SIG-M5 (cell line): ENCODE results near the gene PPP1R12A.
"Not testable (repeated sequence)": the region's sequence is repeated elsewhere in the genome, so short reads cannot be mapped to it uniquely, and the experiment has no call there.

ENCODE experiments used
- DNase-seq: peaks from one replicate; lab custom pipeline; 2025; lab: John Stamatoyannopoulos, UW

Gene PPP1R12A

GRCh38 chr12:79841248-79841877 is 93.5 kb downstream of the PPP1R12A start:
- no peak for DNase-seq

DNA sequence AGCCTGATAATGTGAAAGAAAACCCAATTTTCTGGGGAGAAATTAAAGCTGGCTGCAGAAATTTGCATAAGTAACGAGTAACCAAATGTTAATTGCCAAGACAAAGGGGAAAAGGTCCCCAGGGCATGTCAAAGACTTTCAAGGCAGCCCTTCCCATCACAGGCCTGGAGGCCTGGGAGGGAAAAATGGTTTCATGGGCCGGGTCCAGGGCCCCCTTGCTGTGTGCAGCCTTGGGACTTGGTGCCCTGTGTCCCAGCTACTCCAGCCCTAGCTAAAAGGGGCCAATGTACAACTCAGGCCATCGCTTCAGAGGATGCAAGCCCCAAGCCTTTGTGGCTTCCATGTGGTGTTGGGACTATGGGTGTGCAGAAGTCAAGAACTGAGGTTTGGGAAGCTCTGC is 96.5 kb downstream of the PPP1R12A start:
- DNase-seq: no peak

DNA sequence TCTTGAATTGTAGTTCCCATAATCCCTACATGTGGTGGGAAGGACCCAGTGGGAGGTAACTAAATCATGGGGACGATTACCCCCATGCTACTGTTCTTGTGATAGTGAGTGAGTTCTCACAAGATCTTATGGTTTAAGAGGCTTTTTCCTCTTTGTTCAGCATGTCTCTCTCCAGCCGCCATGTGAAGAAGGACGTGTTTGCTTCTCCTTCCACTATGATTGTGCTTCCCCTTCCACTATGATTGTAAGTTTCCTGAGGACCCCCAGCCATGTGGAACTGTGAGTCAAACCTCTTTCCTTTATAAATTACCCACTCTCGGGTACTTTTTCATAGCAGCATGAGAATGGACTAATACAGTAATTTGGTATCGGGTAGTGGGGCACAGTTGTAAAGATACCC is 97.3 kb downstream of the PPP1R12A start:
- DNase-seq: no peak

DNA sequence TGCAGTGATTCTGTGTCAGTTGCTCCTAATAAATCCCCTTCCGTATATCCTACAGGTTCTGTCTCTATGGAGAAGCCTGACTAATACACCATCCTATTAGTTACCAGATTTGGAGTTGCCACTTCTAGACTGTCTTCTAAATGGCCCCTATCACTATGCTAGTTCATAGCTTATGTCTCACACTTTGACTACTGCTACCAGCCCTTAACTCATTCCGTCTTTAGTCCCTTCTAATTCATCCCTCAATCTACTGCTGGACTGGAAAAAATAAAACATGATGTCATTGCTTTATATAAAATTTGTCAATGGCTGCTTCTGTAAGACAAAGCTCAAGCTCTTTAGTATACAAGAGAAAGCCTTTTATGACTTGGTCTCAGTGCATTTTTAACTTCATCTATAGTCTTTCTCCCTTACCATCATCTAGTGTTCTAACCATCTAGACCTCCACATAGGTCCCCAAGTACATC is 99.5 kb downstream of the PPP1R12A start:
- DNase-seq: no peak

- no peak for DNase-seq
Observed at GRCh38 chr12:79834712-79835376, 100.1 kb downstream of the PPP1R12A start.

DNA sequence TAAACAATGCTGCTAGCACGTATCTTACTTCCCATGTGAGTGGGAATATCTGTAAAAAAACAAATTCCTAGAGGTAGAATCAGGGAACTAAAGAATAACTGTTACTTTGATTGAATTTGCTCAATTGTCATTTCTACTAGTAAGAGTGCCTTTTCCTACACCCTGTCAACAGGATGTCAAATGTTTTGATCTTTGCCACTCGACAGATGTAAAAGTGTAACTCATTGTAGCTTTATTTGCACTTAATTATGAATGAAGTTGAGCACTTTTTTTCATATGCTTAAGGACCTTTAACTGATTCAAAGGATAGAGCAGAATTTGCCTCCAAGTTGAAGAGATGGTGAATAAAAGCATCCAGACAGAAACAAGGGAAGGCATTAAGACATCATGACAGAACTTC is 104.5 kb downstream of the PPP1R12A start:
- DNase-seq: no peak

- no peak for DNase-seq
Observed at GRCh38 chr12:79828924-79829323, 106.0 kb downstream of the PPP1R12A start.

- DNase-seq: no peak
Observed at GRCh38 chr12:79827484-79827883, 107.4 kb downstream of the PPP1R12A start.

- DNase-seq: no peak
Observed at GRCh38 chr12:79826267-79827128, 108.4 kb downstream of the PPP1R12A start.

GRCh38 chr12:79822475-79822874 is 112.4 kb downstream of the PPP1R12A start:
- DNase-seq: no peak

- no peak for DNase-seq
Observed at GRCh38 chr12:79818856-79819255, 116.0 kb downstream of the PPP1R12A start.

GRCh38 chr12:79784366-79785065 is 150.4 kb downstream of the PPP1R12A start:
- DNase-seq: not testable (repeated sequence)

- DNase-seq: no peak
Observed at GRCh38 chr12:79782172-79782900, 152.6 kb downstream of the PPP1R12A start.

DNA sequence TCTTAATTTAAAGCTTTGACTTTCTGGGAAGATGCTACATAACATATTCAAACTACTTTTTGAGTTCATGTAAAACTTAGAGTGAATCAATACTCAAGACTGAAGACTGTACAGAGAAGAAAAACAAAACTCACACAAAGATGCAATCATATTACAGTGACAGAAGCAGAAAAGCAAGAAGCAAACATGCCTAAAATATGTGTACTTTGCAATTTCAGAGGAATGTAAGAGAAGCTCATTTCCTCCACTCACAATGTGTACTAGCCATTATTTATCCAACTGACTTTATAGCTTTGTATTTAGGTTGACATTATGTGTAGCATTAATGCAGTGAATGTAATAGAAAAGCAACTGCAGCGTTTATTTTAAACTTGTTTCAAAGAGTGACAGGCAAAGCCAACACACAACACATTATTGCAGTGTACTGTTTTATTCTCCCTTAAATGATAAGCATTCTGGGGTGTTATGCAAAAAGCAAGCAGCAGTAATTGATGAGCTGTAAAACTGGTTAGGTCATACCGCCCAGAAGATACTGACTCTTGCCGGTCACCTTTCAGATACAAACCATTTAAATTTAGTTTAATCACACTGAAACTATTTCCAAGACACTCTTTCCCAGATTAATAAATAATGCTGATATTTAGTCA is 156.0 kb downstream of the PPP1R12A start:
- no peak for DNase-seq

DNA sequence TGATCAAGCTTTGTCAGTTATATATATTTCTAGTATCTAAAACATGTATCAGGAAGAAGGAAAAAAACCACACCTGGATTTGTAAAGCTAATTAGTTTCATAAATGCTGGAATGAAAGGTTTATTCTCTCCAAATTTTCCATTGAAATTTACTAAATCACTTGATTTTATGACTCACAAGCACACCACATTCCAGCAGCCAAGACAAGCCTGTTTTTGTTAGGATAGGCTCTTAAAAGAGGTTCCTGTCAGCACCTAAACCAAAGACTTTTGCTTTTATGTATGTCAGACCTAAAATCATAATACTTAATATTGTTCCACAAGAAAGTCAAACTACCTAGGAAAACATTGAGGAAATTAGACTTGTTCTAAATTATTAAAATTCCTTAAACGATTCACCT is 158.8 kb downstream of the PPP1R12A start:
- DNase-seq: no peak

- no peak for DNase-seq
Observed at GRCh38 chr12:79775355-79776027, 159.4 kb downstream of the PPP1R12A start.

GRCh38 chr12:79773896-79774295 is 161.0 kb downstream of the PPP1R12A start:
- no peak for DNase-seq

- DNase-seq: no peak
Observed at GRCh38 chr12:79769860-79770485, 164.9 kb downstream of the PPP1R12A start.

GRCh38 chr12:79769189-79769859 is 165.6 kb downstream of the PPP1R12A start:
- DNase-seq: no peak
